ENCODE results near the gene CYB561. TPM values are rescaled to one million over a fixed set of nuclear protein-coding genes. Genes with fewer than 3 reads are reported as not detected.

Gene CYB561
- total RNA-seq, 2 experiments from 2014 or later, result 2.2 to 13.6 TPM

GRCh38 chr17:63486317-63487013 lies 40.4 kb upstream of the CYB561 start:
- Mint-ChIP-seq H3K9me3 (ENCODE audit: low read depth) (no peaks in the 10 kb centered on the region), H3K27ac (no peak overlapping the region), H3K4me1 (no peaks in the 10 kb centered on the region), H3K4me3 (no peak overlapping the region), H3K27me3 (no peaks in the 10 kb centered on the region), H3K36me3 (no peaks in the 10 kb centered on the region)
- ATAC-seq (no peak), DNase-seq (no peak)
- CTCF ChIA-PET, result interaction anchor here (1.2 to 2.7 kb wide), 5 partner anchors 8 to 129 kb away, joined by 3 to 13 read pairs (median 4); partner anchors contain the start of gene ACE

GRCh38 chr17:63483655-63484575 lies 37.8 kb upstream of the CYB561 start:
- Mint-ChIP-seq H3K4me1 (no peaks in the 10 kb centered on the region), H3K27me3 (peaks cover 1% of the 10 kb centered on the region), H3K9me3 (ENCODE audit: low read depth) (no peaks in the 10 kb centered on the region), H3K36me3 (no peaks in the 10 kb centered on the region), H3K4me3 (no peak overlapping the region), H3K27ac (no peak overlapping the region)
- CTCF ChIA-PET, result interaction anchor here (0.6 to 10.5 kb wide), 2 partner anchors 58 to 609 kb away, joined by 3 to 324 read pairs; no protein-coding TSS in a partner anchor
- no peak for DNase-seq
- no peak for ATAC-seq

- Mint-ChIP-seq H3K9me3 (ENCODE audit: low read depth) (no peaks in the 10 kb centered on the region), H3K36me3 (no peaks in the 10 kb centered on the region), H3K4me1 (peaks cover 4% of the 10 kb centered on the region), H3K27me3 (peaks cover 10% of the 10 kb centered on the region), H3K27ac (no peak overlapping the region), H3K4me3 (no peak overlapping the region)
- CTCF ChIA-PET, result interaction anchor here (0.6 to 10.5 kb wide), 3 partner anchors 47 to 609 kb away, joined by 3 to 324 read pairs (median 53); no protein-coding TSS in a partner anchor
- DNase-seq (no peak), ATAC-seq (no peak)
Observed at GRCh38 chr17:63483038-63483437, 36.9 kb upstream of the CYB561 start.

GRCh38 chr17:63482509-63482908 lies 36.4 kb upstream of the CYB561 start:
- Mint-ChIP-seq H3K27ac (no peak overlapping the region), H3K27me3 (peaks cover 15% of the 10 kb centered on the region), H3K36me3 (no peaks in the 10 kb centered on the region), H3K4me3 (no peak overlapping the region), H3K4me1 (peaks cover 9% of the 10 kb centered on the region), H3K9me3 (ENCODE audit: low read depth) (no peaks in the 10 kb centered on the region)
- DNase-seq (no peak), ATAC-seq (no peak)
- CTCF ChIA-PET, result interaction anchor here (7.2 to 10.5 kb wide), 2 partner anchors 47 to 57 kb away, joined by 53 to 324 read pairs; no protein-coding TSS in a partner anchor

GRCh38 chr17:63481488-63481870 lies 35.4 kb upstream of the CYB561 start:
- Mint-ChIP-seq H3K9me3 (ENCODE audit: low read depth) (no peaks in the 10 kb centered on the region), H3K27ac (no peak overlapping the region), H3K27me3 (peaks cover 17% of the 10 kb centered on the region), H3K4me3 (no peak overlapping the region), H3K36me3 (no peaks in the 10 kb centered on the region), H3K4me1 (peaks cover 10% of the 10 kb centered on the region)
- ATAC-seq (no peak), DNase-seq (no peak)
- CTCF ChIA-PET, result interaction anchor here (1.2 to 10.5 kb wide), 3 partner anchors 46 to 130 kb away, joined by 4 to 324 read pairs (median 53); no protein-coding TSS in a partner anchor

GRCh38 chr17:63480826-63481487 lies 34.9 kb upstream of the CYB561 start:
- Mint-ChIP-seq H3K27me3 (peaks cover 20% of the 10 kb centered on the region), H3K36me3 (no peaks in the 10 kb centered on the region), H3K4me3 (no peak overlapping the region), H3K9me3 (ENCODE audit: low read depth) (no peaks in the 10 kb centered on the region), H3K4me1 (peaks cover 10% of the 10 kb centered on the region), H3K27ac (no peak overlapping the region)
- no peak for DNase-seq
- no peak for ATAC-seq
- CTCF ChIA-PET, result interaction anchor here (1.2 to 10.5 kb wide), 4 partner anchors 12 to 131 kb away, joined by 4 to 324 read pairs (median 36); no protein-coding TSS in a partner anchor

- Mint-ChIP-seq H3K27ac (no peak overlapping the region), H3K9me3 (ENCODE audit: low read depth) (no peaks in the 10 kb centered on the region)
- CTCF ChIA-PET, result interaction anchor here (1.1 to 10.5 kb wide), 9 partner anchors 11 to 398 kb away, joined by 3 to 324 read pairs (median 20); partner anchors contain the start of gene CYB561
Observed at GRCh38 chr17:63480192-63480784, 34.2 kb upstream of the CYB561 start.

GRCh38 chr17:63479495-63480184 lies 33.5 kb upstream of the CYB561 start:
- no peak overlapping the region for H3K4me3 Mint-ChIP-seq
- H3K36me3 Mint-ChIP-seq, result no peaks in the 10 kb centered on the region
- H3K27me3 Mint-ChIP-seq, result peaks cover 33% of the 10 kb centered on the region
- CTCF ChIA-PET, result interaction anchor here (0.9 to 10.5 kb wide), 22 partner anchors 8 to 768 kb away, joined by 3 to 324 read pairs (median 5); partner anchors contain the start of genes CYB561, DCAF7 and TACO1
- DNase-seq (no peak), ATAC-seq (no peak)
- H3K9me3 Mint-ChIP-seq (ENCODE audit: low read depth), result no peaks in the 10 kb centered on the region
- peaks cover 10% of the 10 kb centered on the region for H3K4me1 Mint-ChIP-seq
- H3K27ac Mint-ChIP-seq, result no peak overlapping the region

More at GRCh38 chr17:63480192-63480784, 34.2 kb upstream of the CYB561 start:
- DNase-seq, result no peak
- H3K4me1 Mint-ChIP-seq, result peaks cover 10% of the 10 kb centered on the region
- H3K27me3 Mint-ChIP-seq, result peaks cover 27% of the 10 kb centered on the region
- H3K36me3 Mint-ChIP-seq, result no peaks in the 10 kb centered on the region
- H3K4me3 Mint-ChIP-seq, result no peak overlapping the region
- ATAC-seq, result no peak

- CTCF ChIA-PET, result interaction anchor here (0.8 to 10.5 kb wide), 31 partner anchors 9 to 768 kb away, joined by 3 to 324 read pairs (median 4); partner anchors contain the start of genes CYB561, DCAF7, MAP3K3 and TACO1
- peaks cover 10% of the 10 kb centered on the region for H3K4me1 Mint-ChIP-seq
- H3K4me3 Mint-ChIP-seq, result no peak overlapping the region
- ATAC-seq, result peak; percentile 90
- H3K27ac Mint-ChIP-seq, result no peak overlapping the region
- peak; percentile 89 for DNase-seq
- peaks cover 39% of the 10 kb centered on the region for H3K27me3 Mint-ChIP-seq
- no peaks in the 10 kb centered on the region for H3K36me3 Mint-ChIP-seq
- no peaks in the 10 kb centered on the region for H3K9me3 Mint-ChIP-seq (ENCODE audit: low read depth)
Observed at GRCh38 chr17:63478814-63479494, 32.8 kb upstream of the CYB561 start.

- Mint-ChIP-seq H3K4me1 (peaks cover 10% of the 10 kb centered on the region), H3K36me3 (no peaks in the 10 kb centered on the region), H3K9me3 (ENCODE audit: low read depth) (no peaks in the 10 kb centered on the region), H3K27me3 (peaks cover 40% of the 10 kb centered on the region), H3K27ac (no peak overlapping the region), H3K4me3 (peak overlapping the region; percentile 62)
- peak; percentile 11 for ATAC-seq
- CTCF ChIA-PET, result interaction anchor here (0.8 to 10.5 kb wide), 26 partner anchors 9 to 395 kb away, joined by 3 to 324 read pairs (median 4); partner anchors contain the start of genes CYB561, DCAF7 and TACO1
- DNase-seq, result no peak
Observed at GRCh38 chr17:63477480-63478440, 31.7 kb upstream of the CYB561 start.
